ENCODE measurements around the gene BIRC3. TPM values are rescaled to one million over a fixed set of nuclear protein-coding genes. Genes with fewer than 3 reads are reported as not detected.
A peak's percentile ranks its signal among the peaks of the same experiment; 100 is the strongest.

Gene BIRC3
- total and polyA plus RNA-seq, 10 donors: 35.0 to 164 (median 93.7) TPM

- Histone ChIP-seq H3K9me3 (no peaks in the 10 kb centered on the region), H3K4me3 (peak overlapping the region; percentile 4 to 62 (median 24)), H3K27me3 (replicated peaks in 1 of 7) (peaks cover 0 to 61% (median 12%) of the 10 kb centered on the region in 7 donors), H3K27ac (no peak overlapping the region), H3K4me1 (peaks cover 5 to 16% (median 14%) of the 10 kb centered on the region in 6 donors), H3K36me3 (no peaks in the 10 kb centered on the region)
- DNase-seq: no peak
- TF ChIP-seq, protein P1, sequence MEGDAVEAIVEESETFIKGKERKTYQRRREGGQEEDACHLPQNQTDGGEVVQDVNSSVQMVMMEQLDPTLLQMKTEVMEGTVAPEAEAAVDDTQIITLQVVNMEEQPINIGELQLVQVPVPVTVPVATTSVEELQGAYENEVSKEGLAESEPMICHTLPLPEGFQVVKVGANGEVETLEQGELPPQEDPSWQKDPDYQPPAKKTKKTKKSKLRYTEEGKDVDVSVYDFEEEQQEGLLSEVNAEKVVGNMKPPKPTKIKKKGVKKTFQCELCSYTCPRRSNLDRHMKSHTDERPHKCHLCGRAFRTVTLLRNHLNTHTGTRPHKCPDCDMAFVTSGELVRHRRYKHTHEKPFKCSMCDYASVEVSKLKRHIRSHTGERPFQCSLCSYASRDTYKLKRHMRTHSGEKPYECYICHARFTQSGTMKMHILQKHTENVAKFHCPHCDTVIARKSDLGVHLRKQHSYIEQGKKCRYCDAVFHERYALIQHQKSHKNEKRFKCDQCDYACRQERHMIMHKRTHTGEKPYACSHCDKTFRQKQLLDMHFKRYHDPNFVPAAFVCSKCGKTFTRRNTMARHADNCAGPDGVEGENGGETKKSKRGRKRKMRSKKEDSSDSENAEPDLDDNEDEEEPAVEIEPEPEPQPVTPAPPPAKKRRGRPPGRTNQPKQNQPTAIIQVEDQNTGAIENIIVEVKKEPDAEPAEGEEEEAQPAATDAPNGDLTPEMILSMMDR (IDR thresholded peaks at IDR 0.05 in 8 of 11, conservative IDR thresholded peaks at IDR 0.05 in 3 of 11): peak in 1 of 11 experiments; percentile 23
- TF ChIP-seq POLR2A (IDR thresholded peaks at IDR 0.05) (no peak), POLR2AphosphoS5 (IDR thresholded peaks at IDR 0.05) (no peak)
- 8 to 23% (median 16%) methylated on average over 6 of the region's 6 CpGs for WGBS, 5 donors
- intact Hi-C loops (cut with DNase I; ENCODE audit: low total_unique reads): no loop called here
Measured at GRCh38 chr11:102268985-102269470, 48.3 kb upstream of the BIRC3 start.

DNA sequence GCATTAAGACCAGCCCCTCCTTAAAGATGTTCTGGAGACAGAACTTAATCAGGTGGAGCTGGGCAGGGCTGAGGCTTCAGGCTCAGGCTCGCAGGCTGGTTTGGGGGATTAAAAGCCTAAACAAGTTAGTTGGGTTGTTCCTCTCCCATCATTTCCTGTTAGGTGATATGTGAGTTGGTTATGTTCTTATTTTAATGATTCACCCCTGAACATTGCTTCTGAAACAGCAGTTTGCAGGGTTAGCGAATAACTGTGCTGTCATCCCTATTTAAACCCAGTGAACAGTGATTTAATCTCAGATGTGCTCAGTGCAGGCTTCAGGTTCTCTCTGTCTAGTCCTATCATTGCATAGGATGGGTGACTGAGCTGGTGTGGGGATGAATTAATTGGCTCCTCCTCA, 47.4 kb upstream of the BIRC3 start:
- Histone ChIP-seq H3K9me3 (no peaks in the 10 kb centered on the region), H3K27me3 (replicated peaks in 1 of 7) (peaks cover 0 to 64% (median 12%) of the 10 kb centered on the region in 7 donors), H3K27ac (no peak overlapping the region), H3K36me3 (no peaks in the 10 kb centered on the region), H3K4me3 (no peak overlapping the region), H3K4me1 (peaks cover 5 to 16% (median 14%) of the 10 kb centered on the region in 6 donors)
- intact Hi-C loops (cut with DNase I; ENCODE audit: low total_unique reads): no loop called here
- WGBS, 5 donors: 73 to 86% (median 77%) methylated on average over 2 of the region's 2 CpGs
- TF ChIP-seq POLR2AphosphoS5 (IDR thresholded peaks at IDR 0.05) (no peak), POLR2A (IDR thresholded peaks at IDR 0.05) (no peak)
- TF ChIP-seq, protein P1 (IDR thresholded peaks at IDR 0.05 in 8 of 11, conservative IDR thresholded peaks at IDR 0.05 in 3 of 11): no peak
- DNase-seq: no peak

DNA sequence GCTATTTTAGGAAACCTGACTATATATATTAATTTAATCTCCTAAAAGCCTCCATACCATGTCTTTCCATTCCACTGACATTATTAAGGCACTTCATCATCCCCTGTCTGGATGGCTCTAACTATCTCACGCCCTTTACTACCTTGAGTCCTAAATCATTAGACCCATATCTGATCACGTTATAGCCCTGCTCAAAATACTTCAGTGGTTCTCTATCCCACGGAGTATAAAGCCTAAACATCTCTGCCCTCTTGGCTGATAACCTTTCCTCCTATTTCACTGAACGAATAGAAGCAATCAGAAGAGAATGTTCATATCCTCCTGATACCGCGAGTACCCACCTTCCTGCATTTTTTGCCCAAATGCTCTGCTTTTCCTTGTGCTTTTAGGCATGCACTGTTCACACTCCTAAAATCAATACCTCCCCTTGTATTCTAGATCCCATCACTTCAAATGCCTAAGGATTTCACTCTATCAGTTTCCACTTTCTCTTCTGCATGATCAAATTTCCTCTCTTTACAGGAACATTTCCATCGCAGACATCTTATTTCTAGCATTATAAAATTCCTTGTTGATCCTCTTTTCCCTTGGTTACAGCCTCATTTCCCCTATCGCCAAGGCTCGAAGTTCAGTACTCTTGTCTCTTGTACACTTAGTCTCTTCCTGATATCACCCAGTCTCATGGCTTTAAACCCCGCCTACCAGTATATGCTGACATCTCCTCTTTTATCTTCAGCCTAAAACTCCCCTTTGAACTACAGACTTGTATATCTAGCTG, 45.0 kb upstream of the BIRC3 start:
- H3K36me3 ChIP-seq: no peaks in the 10 kb centered on the region
- H3K27me3 ChIP-seq (replicated peaks in 1 of 7): peaks cover 0 to 83% (median 18%) of the 10 kb centered on the region in 7 donors
- 74 to 83% (median 76%) methylated on average over 10 of the region's 10 CpGs for WGBS, 5 donors
- TF ChIP-seq, protein P1 (IDR thresholded peaks at IDR 0.05 in 8 of 11, conservative IDR thresholded peaks at IDR 0.05 in 3 of 11): no peak
- TF ChIP-seq POLR2A (IDR thresholded peaks at IDR 0.05) (no peak), POLR2AphosphoS5 (IDR thresholded peaks at IDR 0.05) (no peak)
- no peak overlapping the region for H3K4me3 ChIP-seq
- intact Hi-C loops (cut with DNase I; ENCODE audit: low total_unique reads): no loop called here
- no peaks in the 10 kb centered on the region for H3K9me3 ChIP-seq
- H3K27ac ChIP-seq: no peak overlapping the region
- no peak for DNase-seq
- peaks cover 5 to 16% (median 14%) of the 10 kb centered on the region in 6 donors for H3K4me1 ChIP-seq

DNA sequence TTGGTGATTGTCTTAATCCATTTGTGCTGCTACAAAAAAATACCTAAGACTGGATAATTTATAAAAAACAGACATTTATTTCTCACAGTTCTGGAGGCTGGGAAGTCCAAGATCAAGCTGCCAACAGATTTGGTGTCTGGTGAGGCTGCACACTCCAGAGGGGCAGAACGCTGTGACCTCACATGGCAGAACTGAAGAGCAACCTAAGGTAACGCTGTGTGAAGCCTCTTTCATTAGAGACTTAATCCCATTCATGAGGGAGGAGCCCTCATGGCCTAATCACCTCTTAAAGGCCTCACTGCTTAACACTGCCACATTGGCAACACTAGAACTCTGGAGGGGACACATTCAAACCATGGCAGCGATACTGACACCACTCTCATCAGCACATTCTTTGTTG, 42.7 kb upstream of the BIRC3 start:
- Histone ChIP-seq H3K27ac (no peak overlapping the region), H3K27me3 (replicated peaks in 1 of 7) (peaks cover 0 to 60% (median 6%) of the 10 kb centered on the region in 7 donors), H3K9me3 (no peaks in the 10 kb centered on the region), H3K4me1 (peaks cover 0 to 3% (median 0%) of the 10 kb centered on the region in 6 donors), H3K36me3 (no peaks in the 10 kb centered on the region), H3K4me3 (no peak overlapping the region)
- TF ChIP-seq, protein P1 (IDR thresholded peaks at IDR 0.05 in 8 of 11, conservative IDR thresholded peaks at IDR 0.05 in 3 of 11): no peak
- no peak for TF ChIP-seq POLR2AphosphoS5 (IDR thresholded peaks at IDR 0.05)
- TF ChIP-seq POLR2A (IDR thresholded peaks at IDR 0.05): no peak
- no peak for DNase-seq
- WGBS, 5 donors: 90 to 97% (median 93%) methylated on average over 3 of the region's 3 CpGs
- intact Hi-C loops (cut with DNase I; ENCODE audit: low total_unique reads): no loop called here

Measured in spleen (tissue), 11 donors.